Fibroblast of the conjunctiva (primary cell): ENCODE results near the gene VAPA.
"Not testable (repeated sequence)": the region's sequence is repeated elsewhere in the genome, so short reads cannot be mapped to it uniquely, and the experiment has no call there.

Experiments
- DNase-seq: peaks from one replicate; pipeline ENCODE4 v3.0.0-alpha.2; 2010; ENCODE audit warnings: low read depth

The VAPA gene

DNA sequence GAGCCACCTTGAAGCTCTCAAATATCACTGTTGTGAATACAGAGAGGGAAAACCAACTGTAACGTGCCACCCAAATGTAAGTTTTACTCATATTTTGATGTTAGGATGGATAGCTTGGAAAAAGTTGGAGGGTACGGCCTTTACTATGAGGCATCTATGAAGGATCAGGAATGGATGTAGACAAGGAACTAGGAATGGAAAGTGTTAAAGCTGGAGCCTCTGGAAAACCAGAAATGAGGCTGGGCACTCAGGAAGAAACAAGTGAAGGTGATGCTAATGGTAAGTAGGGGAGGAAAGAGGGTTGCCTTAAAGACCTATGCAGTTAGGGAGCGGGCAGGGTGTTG lies 27.8 kb upstream of the VAPA start:
- DNase-seq: no peak

DNA sequence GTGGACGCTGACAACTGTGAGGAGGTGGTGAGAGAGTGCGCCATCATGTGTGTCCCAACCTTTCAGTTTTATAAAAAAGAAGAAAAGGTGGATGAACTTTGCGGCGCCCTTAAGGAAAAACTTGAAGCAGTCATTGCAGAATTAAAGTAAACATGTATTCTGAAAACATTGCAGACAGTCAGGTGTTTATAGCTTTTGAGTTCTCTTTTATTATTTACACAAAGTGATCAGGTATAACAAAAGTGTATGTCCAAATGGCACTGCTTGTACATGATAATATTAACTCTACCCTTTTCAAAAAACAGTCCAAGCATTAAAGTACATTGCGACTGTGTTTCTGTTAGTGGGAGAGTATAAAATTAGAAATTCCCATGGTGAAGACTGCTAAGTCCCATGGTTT lies 25.8 kb upstream of the VAPA start:
- DNase-seq: no peak

GRCh38 chr18:9890196-9890595 lies 23.6 kb upstream of the VAPA start:
- no peak for DNase-seq

DNA sequence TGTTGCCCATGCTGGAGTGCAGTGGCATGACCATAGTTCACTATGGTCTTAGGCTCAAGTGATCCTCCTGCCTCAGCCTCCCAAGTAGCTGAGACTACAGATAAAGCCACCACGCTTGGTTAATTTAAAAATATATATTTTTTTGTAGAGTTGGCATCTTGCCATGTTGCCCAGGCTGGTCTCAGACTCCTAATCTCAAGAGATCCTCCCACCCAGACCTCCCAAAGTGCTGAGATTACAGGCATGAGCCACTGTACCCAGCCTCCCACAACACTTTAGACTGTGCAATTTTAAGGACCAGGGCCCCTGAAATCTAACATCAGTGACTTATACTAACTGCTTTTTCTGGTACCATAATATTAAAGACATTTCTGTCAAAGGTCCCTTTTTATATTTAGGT lies 22.9 kb upstream of the VAPA start:
- no peak for DNase-seq

- not testable (repeated sequence) for DNase-seq
Observed at GRCh38 chr18:9891515-9891914, 22.3 kb upstream of the VAPA start.

- no peak for DNase-seq
Observed at GRCh38 chr18:9894454-9895068, 19.3 kb upstream of the VAPA start.

GRCh38 chr18:9897129-9897528 lies 16.7 kb upstream of the VAPA start:
- DNase-seq: no peak

DNA sequence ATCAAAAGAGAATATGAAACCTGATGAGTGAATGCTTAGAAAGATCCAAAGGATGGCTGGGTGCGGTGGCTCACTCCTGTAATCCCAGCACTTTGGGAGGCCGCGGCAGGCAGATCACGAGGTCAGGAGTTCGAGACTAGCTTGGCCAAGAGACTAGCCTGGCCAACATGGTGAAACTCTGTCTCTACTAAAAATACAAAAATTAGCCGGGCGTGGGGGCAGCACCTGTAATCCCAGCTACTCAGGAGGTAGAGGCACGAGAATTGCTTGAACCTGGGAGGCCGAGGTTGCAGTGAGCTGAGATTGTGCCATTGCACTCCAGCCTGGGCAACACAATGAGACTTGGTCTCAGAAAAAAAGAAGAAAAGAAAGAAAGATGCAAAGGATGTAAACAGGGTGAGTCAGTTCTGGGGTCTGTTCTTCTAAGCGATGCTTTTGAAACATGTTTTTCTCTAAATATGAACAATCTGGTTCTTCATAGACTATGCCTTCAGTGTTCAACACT lies 16.0 kb upstream of the VAPA start:
- DNase-seq: not testable (repeated sequence)

DNA sequence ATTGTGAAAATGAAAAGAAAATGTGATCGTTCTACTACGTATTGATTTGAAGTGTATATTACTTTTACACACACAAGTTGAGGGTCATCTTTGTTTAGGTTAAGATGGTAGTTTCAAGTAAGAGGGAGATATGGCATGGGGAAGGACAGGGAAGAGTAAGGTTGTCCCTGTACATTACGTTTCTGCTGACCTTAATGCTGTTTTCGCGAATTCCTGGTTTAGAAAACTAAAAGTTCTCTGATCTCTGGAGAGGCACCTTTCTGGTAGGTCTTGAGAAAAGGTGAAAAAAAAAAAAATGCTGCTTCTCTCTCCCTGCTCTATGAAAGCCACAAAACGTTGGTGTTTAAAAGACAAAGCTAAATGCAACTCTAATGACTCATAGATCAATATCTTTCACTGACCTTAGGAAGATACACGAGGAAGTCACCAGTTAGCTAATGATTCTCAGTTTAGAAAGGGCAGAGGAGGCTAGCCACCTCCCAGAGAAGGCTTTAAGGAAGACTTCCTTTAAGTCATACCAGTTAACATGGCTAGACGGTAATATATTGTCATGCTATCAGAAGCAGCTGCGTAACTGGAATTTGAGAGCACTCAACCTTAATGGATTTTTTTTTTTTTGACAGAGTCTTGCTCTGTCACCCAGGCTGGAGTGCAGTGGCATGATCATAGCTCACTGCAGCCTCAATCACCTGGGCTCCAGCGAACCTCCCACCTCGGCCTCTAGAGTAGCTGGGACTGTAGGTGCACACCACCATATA lies 14.8 kb upstream of the VAPA start:
- DNase-seq: no peak

DNA sequence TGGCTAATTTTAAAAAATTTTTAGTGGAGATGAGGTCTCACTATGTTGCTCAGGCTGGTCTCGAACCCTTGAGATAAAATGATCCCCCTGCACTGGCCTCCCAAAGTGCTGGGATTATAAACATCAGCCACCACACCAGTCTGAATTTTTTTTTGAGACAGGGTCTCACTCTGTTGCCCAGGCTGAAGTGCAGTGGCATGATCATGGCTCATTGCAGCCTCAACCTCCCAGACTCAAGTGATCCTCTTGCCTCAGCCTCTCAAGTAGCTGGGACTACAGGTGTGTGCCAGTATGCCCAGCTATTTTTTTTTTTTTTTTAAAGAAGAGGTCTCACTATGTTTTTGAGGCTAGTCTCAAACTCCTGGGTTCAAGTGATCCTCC lies 14.3 kb upstream of the VAPA start:
- not testable (repeated sequence) for DNase-seq

GRCh38 chr18:9900699-9901098 lies 13.1 kb upstream of the VAPA start:
- DNase-seq: no peak

GRCh38 chr18:9901377-9901776 lies 12.4 kb upstream of the VAPA start:
- no peak for DNase-seq

DNA sequence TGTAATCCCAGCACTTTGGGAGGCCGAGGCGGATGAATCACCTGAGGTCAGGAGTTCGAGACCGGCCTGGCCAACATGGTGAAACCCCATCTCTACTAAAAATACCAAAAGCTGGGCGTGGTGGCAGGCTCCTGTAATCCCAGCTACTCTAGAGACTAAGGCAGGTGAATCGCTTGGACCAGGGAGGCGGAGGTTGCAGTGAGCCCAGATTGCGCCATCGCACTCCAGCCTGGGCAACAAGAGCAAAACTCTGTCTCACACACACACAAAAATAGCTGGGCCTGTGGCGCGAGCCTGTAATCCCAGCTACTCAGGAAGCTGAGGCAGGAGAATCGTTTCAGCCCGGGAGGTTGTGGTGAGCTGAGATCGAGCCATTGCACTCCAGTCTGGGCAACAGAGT lies 11.6 kb upstream of the VAPA start:
- not testable (repeated sequence) for DNase-seq

- DNase-seq: no peak
Observed at GRCh38 chr18:9902832-9903231, 11.0 kb upstream of the VAPA start.

GRCh38 chr18:9905401-9905922 lies 8.4 kb upstream of the VAPA start:
- no peak for DNase-seq

GRCh38 chr18:9906481-9906880 lies 7.3 kb upstream of the VAPA start:
- DNase-seq: no peak

DNA sequence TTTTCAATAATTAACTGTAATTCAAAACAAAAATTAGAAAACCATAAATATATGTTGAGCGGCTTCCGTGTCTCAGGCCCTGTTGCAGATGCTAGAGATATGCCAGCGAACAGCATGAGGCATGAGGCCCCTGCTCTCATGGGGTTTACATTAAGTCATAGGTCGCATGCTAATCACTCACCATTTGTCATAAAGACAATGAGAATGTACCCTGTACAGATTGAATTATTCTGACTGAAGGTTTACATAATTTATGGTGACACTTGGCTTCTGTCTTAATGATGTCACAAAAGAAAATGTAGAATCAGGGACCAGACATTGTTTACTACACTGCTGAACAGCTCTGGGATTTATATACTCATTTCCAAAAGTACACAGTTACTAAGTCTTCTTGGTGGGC lies 5.9 kb upstream of the VAPA start:
- no peak for DNase-seq

DNA sequence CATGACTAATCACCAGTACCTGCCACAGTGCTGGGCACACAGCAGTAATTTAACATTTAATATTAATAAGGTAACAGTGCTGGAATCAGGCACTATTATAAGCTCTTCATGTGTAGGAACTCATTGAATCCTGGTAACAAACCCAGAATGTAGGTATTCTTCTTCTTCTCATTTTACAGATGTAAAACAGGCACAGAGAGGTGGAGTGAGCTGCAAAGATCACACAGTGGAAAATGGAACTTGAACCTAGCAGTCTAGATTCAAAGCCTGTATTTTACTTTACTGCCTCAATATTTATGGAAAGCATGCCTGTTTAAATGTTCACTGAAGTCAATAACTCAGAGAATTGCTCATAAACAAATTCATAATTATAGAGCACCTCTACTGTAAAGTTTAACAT lies 3.7 kb upstream of the VAPA start:
- DNase-seq: no peak

DNA sequence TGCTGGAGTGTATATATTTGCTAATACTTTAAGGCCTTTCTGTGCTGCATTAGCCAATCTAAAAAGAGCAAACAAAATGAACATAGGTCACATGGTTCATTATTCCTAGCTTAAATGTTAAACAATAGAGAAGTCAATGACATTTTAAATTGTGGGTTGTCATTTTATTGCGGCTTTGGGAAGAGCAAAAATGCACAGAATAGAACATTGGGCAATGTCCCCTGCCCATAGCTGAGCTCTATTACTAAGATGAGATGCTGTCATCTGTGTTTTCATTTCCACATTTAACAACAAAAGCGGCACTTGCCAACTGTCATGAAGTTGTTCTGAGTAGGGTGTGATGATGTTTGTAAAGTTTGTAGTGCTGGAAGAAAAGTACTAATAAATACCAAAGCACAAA lies 3.2 kb upstream of the VAPA start:
- no peak for DNase-seq

GRCh38 chr18:9911226-9911625 lies 2.6 kb upstream of the VAPA start:
- DNase-seq: no peak

GRCh38 chr18:9912285-9912684 lies 1.5 kb upstream of the VAPA start:
- DNase-seq: not testable (repeated sequence)

DNA sequence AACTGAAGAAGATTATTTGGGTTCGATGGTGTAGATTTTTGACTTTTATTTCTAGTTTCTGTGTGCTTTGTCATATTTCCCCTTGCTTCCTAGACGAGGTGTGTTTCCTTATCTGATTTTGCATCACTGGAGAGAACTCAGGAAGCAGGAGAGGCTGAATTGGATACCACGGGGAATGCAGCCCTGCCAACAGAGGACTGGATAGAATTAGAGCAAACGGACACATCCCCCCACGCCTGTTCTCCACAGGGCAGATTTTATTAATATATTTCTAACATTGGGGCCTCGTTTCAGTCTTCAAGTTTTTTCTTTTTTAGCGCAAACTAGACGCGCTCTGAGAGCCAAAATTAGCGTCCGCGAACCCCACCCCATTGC lies 678 bp upstream of the VAPA start:
- no peak for DNase-seq

- no peak for DNase-seq
Observed at GRCh38 chr18:9914334-9914583, 443 bp downstream of the VAPA start.
